Gastrocnemius medialis (tissue), 4 donors: ENCODE results near the gene NELL2. TPM values are rescaled to one million over a fixed set of nuclear protein-coding genes. Genes with fewer than 3 reads are reported as not detected.

Experiments used
- ATAC-seq, 2 donors: fragments of 150-250 bp; one replicate each; pipeline ENCODE4 v1.9.1; 2016
- DNase-seq, 2 donors: peaks; one replicate each; pipeline ENCODE4 v3.0.0-alpha.2; 2019
- H3K27ac ChIP-seq, 4 donors: fragments of 200-600 bp; sonication (generic); 1 replicate in 1 of 4; 2 replicates in 3 of 4; pipeline ENCODE4 v1.5.1; 2016 to 2018; ENCODE audit warnings: mild to moderate bottlenecking in 2 of 4, moderate library complexity in 1 of 4
- H3K27me3 ChIP-seq, 3 donors: fragments of 200-600 bp; sonication (generic) in 2 of 3; 1 replicate in 1 of 3; 2 replicates in 2 of 3; pipeline versions ENCODE4 v1.5.1 to v1.6.0; 2016 to 2019; ENCODE audit warnings: mild to moderate bottlenecking in 1 of 3, moderate library complexity in 1 of 3
- H3K36me3 ChIP-seq, 2 donors: fragments of 200-600 bp; sonication (generic) in 1 of 2; one replicate each; pipeline ENCODE4 v1.5.1; 2017 to 2018
- H3K4me1 ChIP-seq, 2 donors: fragments of 200-600 bp; sonication (generic) in 1 of 2; one replicate each; pipeline ENCODE4 v1.5.1; 2016 to 2017; ENCODE audit warnings: mild to moderate bottlenecking in 2 of 2
- H3K4me3 ChIP-seq, 4 donors: fragments of 200-600 bp; sonication (generic) in 3 of 4; 1 replicate in 1 of 4; 2 replicates in 3 of 4; pipeline ENCODE4 v1.5.1; 2016 to 2019; ENCODE audit warnings: mild to moderate bottlenecking in 2 of 4
- H3K9me3 ChIP-seq, 3 donors: fragments of 200-600 bp; sonication (generic) in 2 of 3; 1 replicate in 1 of 3; 2 replicates in 2 of 3; pipeline ENCODE4 v1.5.1; 2016 to 2019
- CTCF ChIP-seq, 5 experiments: fragments of 450-650 bp in 3 of 5; fragments of 200-600 bp in 2 of 5; sonication (generic) in 2 of 5; IDR thresholded peaks in 4 of 5; conservative IDR thresholded peaks in 1 of 5; 1 replicate in 4 of 5; 2 replicates in 1 of 5; pipeline ENCODE4 v1.5.1; 2016 to 2019; ENCODE audit warnings: antibody characterized with exemption in 5 of 5, mild to moderate bottlenecking in 3 of 5, moderate library complexity in 3 of 5
- POLR2A ChIP-seq, 2 donors: fragments of 450-650 bp; IDR thresholded peaks; one replicate each; pipeline ENCODE4 v1.6.1; 2017; ENCODE audit warnings: antibody characterized with exemption in 2 of 2, mild to moderate bottlenecking in 2 of 2, moderate library complexity in 2 of 2
- in situ Hi-C, 4 donors: fragments of 200-750 bp; cut with MboI; loops; one replicate each; pipeline versions ENCODE4 v1.15.0 to v1.8.0; 2017; ENCODE audit warnings: low sequenced_read_pairs in 4 of 4
- intact Hi-C: fragments of 100-400 bp; cut with DNase I; formaldehyde crosslinking; loops from one replicate; pipeline ENCODE4 v1.15.1; 2023; ENCODE audit warnings: low total_unique reads
- total RNA-seq, 4 donors: library from RNA; depleted of rRNA; stranded (reverse); fragments of >200 nt; gene quantifications; one replicate each; pipeline versions ENCODE4 v1.1.0 to v1.2.3, GENCODE V29; 2016

The NELL2 gene
- total RNA-seq, 4 donors from 2014 or later = 0.58 to 0.82 TPM; not detected in 2

DNA sequence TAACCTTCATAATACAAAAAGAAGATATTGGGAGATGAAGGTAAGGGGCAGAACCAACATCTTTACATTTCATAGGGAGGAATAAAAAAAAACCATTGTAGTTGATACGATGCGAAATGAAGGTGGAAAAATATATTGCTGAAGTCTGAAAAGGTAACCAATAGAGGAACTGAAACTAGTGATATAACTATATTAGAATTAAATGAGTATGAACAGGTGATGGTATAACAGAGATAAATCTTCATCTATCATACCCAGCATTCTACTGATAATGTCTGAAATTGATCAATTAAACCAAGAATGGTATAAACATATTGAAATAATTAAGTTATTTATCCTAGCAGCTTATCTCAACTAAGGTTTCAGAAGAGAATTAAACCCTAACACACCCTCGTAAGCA is 332.1 kb downstream of the NELL2 start:
- TF ChIP-seq POLR2A (IDR thresholded peaks at IDR 0.05) = no peak
- TF ChIP-seq CTCF (IDR thresholded peaks at IDR 0.05 in 4 of 5, conservative IDR thresholded peaks at IDR 0.05 in 1 of 5) = no peak
- H3K4me3 ChIP-seq = no peak overlapping the region
- peaks cover 0 to 3% of the 10 kb centered on the region in 2 donors for H3K4me1 ChIP-seq
- in situ Hi-C loops = no loop called here
- no peaks in the 10 kb centered on the region for H3K36me3 ChIP-seq
- no peak overlapping the region for H3K27ac ChIP-seq
- H3K27me3 ChIP-seq = no peaks in the 10 kb centered on the region
- ATAC-seq (no peak), DNase-seq (no peak)
- intact Hi-C loops = no loop called here
- no peaks in the 10 kb centered on the region for H3K9me3 ChIP-seq

GRCh38 chr12:44542716-44543115 is 333.4 kb downstream of the NELL2 start:
- no peaks in the 10 kb centered on the region for H3K36me3 ChIP-seq
- DNase-seq = no peak
- in situ Hi-C loops (no loop called here), intact Hi-C loops (no loop called here)
- peaks cover 0 to 3% of the 10 kb centered on the region in 2 donors for H3K4me1 ChIP-seq
- no peaks in the 10 kb centered on the region for H3K27me3 ChIP-seq
- TF ChIP-seq CTCF (IDR thresholded peaks at IDR 0.05 in 4 of 5, conservative IDR thresholded peaks at IDR 0.05 in 1 of 5) = no peak
- TF ChIP-seq POLR2A (IDR thresholded peaks at IDR 0.05) = no peak
- no peak for ATAC-seq
- H3K4me3 ChIP-seq = no peak overlapping the region
- no peak overlapping the region for H3K27ac ChIP-seq
- no peaks in the 10 kb centered on the region for H3K9me3 ChIP-seq

DNA sequence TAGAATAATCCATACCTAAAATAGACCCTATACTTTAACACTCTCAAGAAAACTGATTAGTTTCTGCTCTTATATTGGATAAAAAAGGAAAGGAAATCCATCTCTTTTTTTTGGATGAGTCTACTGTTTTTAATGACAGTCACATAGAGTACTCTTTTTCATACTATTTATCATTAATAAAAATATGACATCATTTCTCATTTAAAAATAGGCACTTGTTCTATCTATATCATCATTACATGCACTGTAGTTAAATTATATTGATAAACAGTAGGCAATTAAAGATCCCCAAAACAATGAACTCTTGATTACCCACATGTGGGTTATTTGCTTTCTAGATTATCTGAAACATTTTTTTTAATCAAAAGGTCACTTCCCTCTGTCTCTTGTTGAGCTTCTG is 338.8 kb downstream of the NELL2 start:
- intact Hi-C loops (no loop called here), in situ Hi-C loops (no loop called here)
- Histone ChIP-seq H3K27ac (no peak overlapping the region), H3K4me1 (peaks cover 0 to 3% of the 10 kb centered on the region in 2 donors), H3K9me3 (no peaks in the 10 kb centered on the region), H3K27me3 (no peaks in the 10 kb centered on the region), H3K36me3 (no peaks in the 10 kb centered on the region), H3K4me3 (no peak overlapping the region)
- DNase-seq = no peak
- no peak for ATAC-seq
- TF ChIP-seq CTCF (IDR thresholded peaks at IDR 0.05 in 4 of 5, conservative IDR thresholded peaks at IDR 0.05 in 1 of 5) (no peak), POLR2A (IDR thresholded peaks at IDR 0.05) (no peak)

GRCh38 chr12:44532940-44533339 is 343.2 kb downstream of the NELL2 start:
- intact Hi-C loops (no loop called here), in situ Hi-C loops (no loop called here)
- H3K4me1 ChIP-seq = no peaks in the 10 kb centered on the region
- H3K9me3 ChIP-seq = no peaks in the 10 kb centered on the region
- H3K36me3 ChIP-seq = no peaks in the 10 kb centered on the region
- no peaks in the 10 kb centered on the region for H3K27me3 ChIP-seq
- DNase-seq = no peak
- H3K27ac ChIP-seq = no peak overlapping the region
- TF ChIP-seq POLR2A (IDR thresholded peaks at IDR 0.05) = no peak
- ATAC-seq = no peak
- no peak overlapping the region for H3K4me3 ChIP-seq

DNA sequence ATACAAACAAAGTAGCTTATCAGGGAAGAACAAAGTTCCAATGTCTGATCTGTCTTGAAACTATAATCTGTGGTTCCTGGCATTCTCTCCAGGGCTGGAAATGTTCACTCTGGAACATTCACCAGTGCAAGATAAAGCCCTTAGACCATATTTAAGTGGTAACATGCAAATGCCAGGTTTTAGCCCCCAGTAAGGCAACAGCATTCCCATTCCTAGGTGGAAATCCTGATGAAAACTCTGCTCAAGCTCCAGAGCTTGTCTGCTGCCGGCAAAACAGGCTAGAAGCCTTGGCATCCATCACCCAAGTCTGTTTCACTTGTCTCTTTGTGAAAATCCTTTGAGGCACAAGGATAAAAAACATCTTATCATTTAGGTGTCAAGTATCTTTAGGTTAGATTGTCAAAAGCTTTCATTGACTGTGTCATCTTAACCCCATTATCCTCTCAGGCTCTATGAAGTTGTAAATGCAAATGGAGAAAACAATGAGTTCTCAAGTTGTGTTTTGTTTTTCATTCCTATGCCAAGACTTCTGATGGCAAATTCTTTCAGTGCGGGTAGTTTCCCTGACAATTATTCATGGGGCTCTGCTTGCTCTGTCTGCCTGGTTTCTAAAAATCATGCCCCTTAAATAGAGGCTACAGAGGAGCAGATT is 344.7 kb downstream of the NELL2 start:
- intact Hi-C loops = no loop called here
- no peaks in the 10 kb centered on the region for H3K4me1 ChIP-seq
- TF ChIP-seq CTCF (IDR thresholded peaks at IDR 0.05 in 4 of 5, conservative IDR thresholded peaks at IDR 0.05 in 1 of 5) (no peak), POLR2A (IDR thresholded peaks at IDR 0.05) (no peak)
- DNase-seq = no peak
- no peaks in the 10 kb centered on the region for H3K36me3 ChIP-seq
- no peaks in the 10 kb centered on the region for H3K9me3 ChIP-seq
- in situ Hi-C loops = no loop called here
- no peaks in the 10 kb centered on the region for H3K27me3 ChIP-seq
- ATAC-seq = no peak
- no peak overlapping the region for H3K27ac ChIP-seq
- no peak overlapping the region for H3K4me3 ChIP-seq
